CD8-positive, alpha-beta memory T cell (primary cell): ENCODE measurements around the gene IFT25. TPM values are rescaled to one million over a fixed set of nuclear protein-coding genes. Genes with fewer than 3 reads are reported as not detected.

Source experiments
- CTCF ChIA-PET: fragments of 350-600 bp; sonication (Branson Sonifier 250); formaldehyde crosslinking; loops from one replicate; lab custom pipeline; 2021; ENCODE audit warnings: antibody characterized with exemption; lab: Charles Lee
- POLR2A ChIA-PET: fragments of 350-600 bp; sonication (Branson Sonifier 250); formaldehyde crosslinking; loops from one replicate; lab custom pipeline; 2021; ENCODE audit warnings: antibody characterized with exemption; lab: Charles Lee
- DNase-seq, 5 donors: peaks; one replicate each; pipeline versions ENCODE4 v3.0.0 to v3.0.0-alpha.2; 2020 to 2022; ENCODE audit warnings: mixed read lengths in 1 of 5
- H3K27ac ChIP-seq: one replicate; pipeline ENCODE4 v1.7.0; 2013; ENCODE audit warnings: low read depth, mild to moderate bottlenecking, low read length, moderate library complexity
- H3K27me3 ChIP-seq: 2 replicates; pipeline ENCODE4 v1.7.0; 2013; ENCODE audit warnings: low read length, mild to moderate bottlenecking; ENCODE audit not compliant: insufficient read depth, poor library complexity, severe bottlenecking
- H3K36me3 ChIP-seq: 2 replicates; pipeline ENCODE4 v1.7.0; 2013; ENCODE audit warnings: mild to moderate bottlenecking, low read length, moderate library complexity; ENCODE audit not compliant: insufficient read depth
- H3K4me1 ChIP-seq: 2 replicates; pipeline ENCODE4 v1.7.0; 2013; ENCODE audit warnings: mild to moderate bottlenecking, low read length, moderate library complexity; ENCODE audit not compliant: insufficient read depth
- H3K4me3 ChIP-seq: 2 replicates; pipeline ENCODE4 v1.7.0; 2013; ENCODE audit warnings: mild to moderate bottlenecking, low read length
- H3K9me3 ChIP-seq: 2 replicates; pipeline ENCODE4 v1.7.0; 2013; ENCODE audit warnings: mild to moderate bottlenecking, low read length
- H3K27ac Mint-ChIP-seq, 8 donors: one replicate each; pipeline ENCODE4 v1.8.0; 2020 to 2021; ENCODE audit warnings: mixed read lengths in 8 of 8, mild to moderate bottlenecking in 6 of 8, inconsistent platforms in 3 of 8, moderate library complexity in 3 of 8
- H3K27me3 Mint-ChIP-seq, 2 donors: one replicate each; pipeline ENCODE4 v1.8.0; 2020 to 2021; ENCODE audit warnings: mixed read lengths in 2 of 2, mild to moderate bottlenecking in 1 of 2, moderate library complexity in 1 of 2
- H3K36me3 Mint-ChIP-seq, 3 donors: one replicate each; pipeline ENCODE4 v1.8.0; 2020 to 2021; ENCODE audit warnings: mixed read lengths in 3 of 3, inconsistent platforms in 1 of 3, mild to moderate bottlenecking in 1 of 3
- H3K4me1 Mint-ChIP-seq, 3 donors: one replicate each; pipeline ENCODE4 v1.8.0; 2020 to 2021; ENCODE audit warnings: mixed read lengths in 3 of 3, inconsistent platforms in 1 of 3, mild to moderate bottlenecking in 1 of 3
- H3K4me3 Mint-ChIP-seq, 7 donors: one replicate each; pipeline ENCODE4 v1.8.0; 2020 to 2021; ENCODE audit warnings: mixed read lengths in 7 of 7, mild to moderate bottlenecking in 6 of 7, moderate library complexity in 4 of 7, inconsistent platforms in 2 of 7
- H3K9me3 Mint-ChIP-seq, 5 donors: one replicate each; pipeline ENCODE4 v1.8.0; 2020 to 2022; ENCODE audit warnings: mixed read lengths in 5 of 5, mild to moderate bottlenecking in 3 of 5, moderate library complexity in 2 of 5, inconsistent platforms in 1 of 5
- polyA plus RNA-seq: library from polyadenylated mRNA; unstranded; fragments of 300-500 nt; fragmentation: Illumina TruSeq; gene quantifications from one replicate; pipeline ENCODE4 v1.2.3, GENCODE V29; 2021
- total RNA-seq, 2 experiments: library from RNA; stranded (reverse); gene quantifications; one replicate each; pipeline ENCODE4 v1.2.3, GENCODE V29; 2021

IFT25 gene
- total and polyA plus RNA-seq, 3 experiments from 2014 or later: 57.2 to 59.9 (median 57.8) TPM

DNA sequence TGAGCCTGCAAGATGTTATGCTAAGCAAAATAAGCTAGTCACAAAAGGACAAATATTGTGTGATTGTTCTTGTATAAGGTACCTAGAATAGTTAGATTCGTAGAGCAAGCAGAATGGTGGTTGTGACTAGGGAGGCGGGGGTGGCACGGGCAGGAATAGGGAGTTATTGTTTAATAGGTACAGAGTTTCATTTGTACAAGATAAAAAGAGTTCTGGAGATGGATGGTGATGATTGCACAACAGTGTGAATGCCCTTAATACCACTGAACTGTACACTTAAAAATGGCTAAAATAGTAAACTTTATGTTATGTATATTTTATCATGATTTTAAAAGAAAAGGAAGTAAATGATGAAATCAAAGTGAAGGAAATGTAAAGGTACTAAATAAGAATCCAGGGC lies 21.3 kb upstream of the IFT25 start:
- Mint-ChIP-seq H3K27me3 (peaks cover 0 to 2% of the 10 kb centered on the region in 2 donors), H3K4me3 (no peak overlapping the region), H3K4me1 (no peaks in the 10 kb centered on the region), H3K36me3 (peaks cover 4 to 75% (median 30%) of the 10 kb centered on the region in 3 donors), H3K9me3 (no peaks in the 10 kb centered on the region), H3K27ac (no peak overlapping the region)
- Histone ChIP-seq H3K36me3 (peaks cover 39% of the 10 kb centered on the region), H3K9me3 (no peaks in the 10 kb centered on the region), H3K4me3 (no peak overlapping the region), H3K27me3 (no peaks in the 10 kb centered on the region), H3K27ac (no peak overlapping the region), H3K4me1 (no peaks in the 10 kb centered on the region)
- DNase-seq: no peak
- ChIA-PET CTCF (interaction anchor here (1.6 kb wide), 1 partner anchor 106 kb away, joined by 4 read pairs; no protein-coding TSS in a partner anchor), POLR2A (no interaction called here)

DNA sequence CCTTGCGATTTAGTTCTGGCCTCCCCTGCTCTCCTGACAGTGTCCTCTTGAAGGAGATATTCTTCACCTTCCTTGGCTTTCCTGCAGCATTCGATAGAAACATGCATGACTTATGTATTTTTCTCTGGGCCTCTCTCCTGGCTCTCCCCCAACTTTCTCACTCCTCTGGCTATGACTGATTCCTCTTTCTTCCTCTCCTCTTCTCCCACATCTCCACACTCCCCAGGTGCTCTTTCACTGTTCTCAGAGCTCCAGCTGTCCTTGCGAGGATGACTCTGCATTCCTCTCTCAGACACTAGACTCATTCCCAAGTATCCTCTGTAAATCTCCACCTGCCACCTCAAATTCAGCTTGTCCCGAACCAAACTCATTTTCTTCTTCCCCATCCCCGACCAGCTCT lies 18.6 kb upstream of the IFT25 start:
- POLR2A ChIA-PET: no interaction called here
- DNase-seq: no peak
- peaks cover 46% of the 10 kb centered on the region for H3K36me3 ChIP-seq

DNA sequence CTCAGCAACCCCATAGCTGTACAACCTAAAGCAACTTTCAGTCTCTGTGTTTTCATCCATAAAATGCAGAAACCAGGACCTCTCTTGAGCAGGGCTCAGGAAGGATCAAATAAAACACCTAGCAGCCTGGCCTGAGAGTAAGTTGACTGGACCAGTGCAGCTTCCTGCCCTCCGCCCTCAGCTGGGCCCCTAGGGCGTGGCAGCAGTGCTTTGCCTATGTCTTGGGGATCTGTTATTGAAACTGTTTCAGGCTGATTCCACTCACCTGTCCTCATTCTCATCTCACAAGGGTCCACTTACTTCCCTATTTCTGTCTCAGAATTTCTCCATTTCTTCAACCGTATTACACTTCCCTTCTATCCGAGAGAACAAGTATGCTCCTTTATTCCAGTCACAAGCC lies 18.0 kb upstream of the IFT25 start:
- H3K4me3 Mint-ChIP-seq: no peak overlapping the region
- peaks cover 43% of the 10 kb centered on the region for H3K36me3 ChIP-seq
- no peaks in the 10 kb centered on the region for H3K9me3 ChIP-seq
- no peaks in the 10 kb centered on the region for H3K27me3 Mint-ChIP-seq
- no peak for DNase-seq
- no peaks in the 10 kb centered on the region for H3K4me1 ChIP-seq
- no peaks in the 10 kb centered on the region for H3K4me1 Mint-ChIP-seq
- peak overlapping the region in 1 of 8 donors; percentile 41 for H3K27ac Mint-ChIP-seq
- H3K4me3 ChIP-seq: no peak overlapping the region
- ChIA-PET POLR2A (no interaction called here), CTCF (interaction anchor here (2.3 kb wide), 1 partner anchor 18 kb away, joined by 7 read pairs; the partner anchor contains the start of genes IFT25 and LRRC42)
- H3K27me3 ChIP-seq: no peaks in the 10 kb centered on the region
- no peaks in the 10 kb centered on the region for H3K9me3 Mint-ChIP-seq
- no peak overlapping the region for H3K27ac ChIP-seq
- peaks cover 4 to 78% (median 22%) of the 10 kb centered on the region in 3 donors for H3K36me3 Mint-ChIP-seq

More for the DNA sequence above, 18.6 kb upstream of the IFT25 start:
- H3K27ac ChIP-seq: no peak overlapping the region
- Mint-ChIP-seq H3K27ac (no peak overlapping the region), H3K4me3 (no peak overlapping the region), H3K36me3 (peaks cover 4 to 81% (median 25%) of the 10 kb centered on the region in 3 donors), H3K27me3 (no peaks in the 10 kb centered on the region), H3K4me1 (no peaks in the 10 kb centered on the region), H3K9me3 (no peaks in the 10 kb centered on the region)
- no peak overlapping the region for H3K4me3 ChIP-seq
- H3K9me3 ChIP-seq: no peaks in the 10 kb centered on the region
- no peaks in the 10 kb centered on the region for H3K27me3 ChIP-seq
- no peaks in the 10 kb centered on the region for H3K4me1 ChIP-seq
- CTCF ChIA-PET: interaction anchor here (2.3 kb wide), 1 partner anchor 19 kb away, joined by 7 read pairs; the partner anchor contains the start of genes IFT25 and LRRC42

DNA sequence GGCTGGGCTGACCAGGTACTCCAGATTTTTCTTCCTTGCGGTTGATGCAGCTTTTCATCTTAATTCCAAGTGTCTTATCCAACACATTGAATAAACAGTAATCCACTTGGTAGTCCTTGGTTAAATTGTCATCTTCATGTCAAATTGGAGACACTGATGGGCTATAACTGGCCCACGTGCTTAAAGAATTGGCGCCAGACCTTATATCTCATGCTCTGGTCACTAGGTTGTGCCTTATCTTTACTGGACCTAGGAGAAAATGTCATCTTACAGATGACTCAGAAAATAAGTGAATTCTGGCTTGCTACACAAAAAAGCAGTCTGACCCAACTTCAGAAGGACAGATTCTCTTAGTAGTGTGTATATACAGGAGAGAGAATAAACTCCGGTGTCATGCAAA lies 16.9 kb upstream of the IFT25 start:
- no peaks in the 10 kb centered on the region for H3K4me1 ChIP-seq
- peaks cover 36% of the 10 kb centered on the region for H3K36me3 ChIP-seq
- DNase-seq: no peak
- H3K9me3 ChIP-seq: no peaks in the 10 kb centered on the region
- Mint-ChIP-seq H3K27me3 (no peaks in the 10 kb centered on the region), H3K27ac (no peak overlapping the region), H3K9me3 (no peaks in the 10 kb centered on the region), H3K4me1 (peaks cover 0 to 2% (median 0%) of the 10 kb centered on the region in 3 donors), H3K36me3 (peaks cover 4 to 73% (median 16%) of the 10 kb centered on the region in 3 donors), H3K4me3 (no peak overlapping the region)
- no peak overlapping the region for H3K27ac ChIP-seq
- ChIA-PET POLR2A (no interaction called here), CTCF (interaction anchor here (0.9 to 4.9 kb wide), 4 partner anchors 8 to 102 kb away, joined by 4 to 81 read pairs (median 16); partner anchors contain the start of genes IFT25 and LRRC42)
- no peaks in the 10 kb centered on the region for H3K27me3 ChIP-seq
- no peak overlapping the region for H3K4me3 ChIP-seq

DNA sequence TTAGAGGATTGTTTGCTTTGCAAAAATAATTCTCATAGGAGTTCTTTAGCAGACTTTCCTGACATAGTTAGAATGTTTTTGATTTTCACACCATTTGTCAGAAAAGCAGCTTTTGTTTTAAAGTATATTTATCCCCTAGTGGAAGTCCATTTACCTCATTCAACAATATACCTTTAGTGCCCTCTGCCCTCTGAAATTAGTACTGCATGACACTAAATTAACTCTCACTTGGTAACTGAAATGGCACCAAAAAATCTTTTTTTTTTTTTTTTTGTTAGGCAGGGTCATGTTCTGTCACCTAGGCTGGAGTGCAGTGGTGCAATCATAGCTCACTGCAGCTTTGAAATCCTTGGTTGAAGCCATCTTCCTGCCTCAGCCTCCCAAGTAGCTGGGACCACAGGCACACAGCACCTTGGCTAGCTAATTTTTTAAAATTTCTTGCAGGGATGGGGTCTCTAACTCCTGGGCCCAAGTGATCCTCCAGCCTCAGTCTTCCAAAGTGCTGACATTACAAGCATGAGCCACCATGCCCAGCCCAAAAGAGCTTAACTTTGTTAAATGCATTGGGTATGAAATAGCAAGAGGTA lies 14.3 kb upstream of the IFT25 start:
- POLR2A ChIA-PET: interaction anchor here (0.6 kb wide), 1 partner anchor 444 kb away, joined by 3 read pairs; no protein-coding TSS in a partner anchor
- Histone ChIP-seq H3K4me3 (no peak overlapping the region), H3K9me3 (no peaks in the 10 kb centered on the region), H3K36me3 (peaks cover 25% of the 10 kb centered on the region), H3K4me1 (no peaks in the 10 kb centered on the region), H3K27ac (no peak overlapping the region), H3K27me3 (no peaks in the 10 kb centered on the region)
- no peaks in the 10 kb centered on the region for H3K9me3 Mint-ChIP-seq
- no peaks in the 10 kb centered on the region for H3K27me3 Mint-ChIP-seq
- no peak overlapping the region for H3K4me3 Mint-ChIP-seq
- CTCF ChIA-PET: interaction anchor here (0.7 to 4.9 kb wide), 16 partner anchors 10 to 475 kb away, joined by 3 to 81 read pairs (median 5); partner anchors contain the start of genes IFT25 and LRRC42
- H3K36me3 Mint-ChIP-seq: peaks cover 4 to 65% (median 4%) of the 10 kb centered on the region in 3 donors
- H3K4me1 Mint-ChIP-seq: peaks cover 0 to 13% (median 8%) of the 10 kb centered on the region in 3 donors
- no peak overlapping the region for H3K27ac Mint-ChIP-seq
- peak in 2 of 5 donors; percentile 37 to 42 for DNase-seq

DNA sequence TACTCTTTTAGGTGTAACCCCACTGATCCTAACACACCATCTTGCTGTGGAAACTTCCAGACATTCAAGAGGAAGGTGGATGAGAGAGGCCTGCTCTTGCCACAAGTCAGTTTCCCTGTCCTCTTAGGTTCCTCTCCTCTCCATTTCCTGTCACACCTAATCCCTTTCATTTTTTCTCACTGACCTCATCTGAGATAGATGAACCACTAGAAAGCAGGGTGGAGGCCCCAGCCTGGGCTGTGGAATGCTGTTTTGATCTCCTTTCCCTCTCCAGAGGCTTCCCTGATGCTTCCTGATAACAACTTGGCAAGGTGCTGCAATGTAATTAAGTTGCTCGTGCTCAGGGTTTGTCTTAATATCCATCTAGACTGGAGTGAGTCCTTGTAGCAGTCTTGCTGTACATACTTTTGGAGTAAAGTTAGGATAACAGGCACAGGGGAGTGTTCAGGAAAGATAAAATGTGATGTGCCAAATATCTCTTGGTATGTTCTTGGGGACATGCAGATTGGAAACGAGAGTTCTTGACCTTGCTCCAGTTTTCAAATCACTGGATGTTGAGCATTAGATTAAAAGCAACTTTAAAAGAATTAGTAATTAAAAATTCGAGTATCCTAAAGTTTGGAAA lies 11.8 kb upstream of the IFT25 start:
- H3K36me3 Mint-ChIP-seq: peaks cover 0 to 61% (median 10%) of the 10 kb centered on the region in 3 donors
- H3K4me1 Mint-ChIP-seq: peaks cover 0 to 31% (median 15%) of the 10 kb centered on the region in 3 donors
- H3K4me3 Mint-ChIP-seq: no peak overlapping the region
- Histone ChIP-seq H3K27ac (no peak overlapping the region), H3K4me3 (no peak overlapping the region), H3K9me3 (no peaks in the 10 kb centered on the region), H3K4me1 (no peaks in the 10 kb centered on the region), H3K27me3 (no peaks in the 10 kb centered on the region), H3K36me3 (peaks cover 16% of the 10 kb centered on the region)
- ChIA-PET POLR2A (no interaction called here), CTCF (interaction anchor here (1.8 to 4.9 kb wide), 4 partner anchors 11 to 97 kb away, joined by 6 to 81 read pairs (median 12); partner anchors contain the start of genes IFT25 and LRRC42)
- no peaks in the 10 kb centered on the region for H3K27me3 Mint-ChIP-seq
- peak overlapping the region in 3 of 8 donors; percentile 55 to 59 (median 55) for H3K27ac Mint-ChIP-seq
- no peak for DNase-seq
- no peaks in the 10 kb centered on the region for H3K9me3 Mint-ChIP-seq

DNA sequence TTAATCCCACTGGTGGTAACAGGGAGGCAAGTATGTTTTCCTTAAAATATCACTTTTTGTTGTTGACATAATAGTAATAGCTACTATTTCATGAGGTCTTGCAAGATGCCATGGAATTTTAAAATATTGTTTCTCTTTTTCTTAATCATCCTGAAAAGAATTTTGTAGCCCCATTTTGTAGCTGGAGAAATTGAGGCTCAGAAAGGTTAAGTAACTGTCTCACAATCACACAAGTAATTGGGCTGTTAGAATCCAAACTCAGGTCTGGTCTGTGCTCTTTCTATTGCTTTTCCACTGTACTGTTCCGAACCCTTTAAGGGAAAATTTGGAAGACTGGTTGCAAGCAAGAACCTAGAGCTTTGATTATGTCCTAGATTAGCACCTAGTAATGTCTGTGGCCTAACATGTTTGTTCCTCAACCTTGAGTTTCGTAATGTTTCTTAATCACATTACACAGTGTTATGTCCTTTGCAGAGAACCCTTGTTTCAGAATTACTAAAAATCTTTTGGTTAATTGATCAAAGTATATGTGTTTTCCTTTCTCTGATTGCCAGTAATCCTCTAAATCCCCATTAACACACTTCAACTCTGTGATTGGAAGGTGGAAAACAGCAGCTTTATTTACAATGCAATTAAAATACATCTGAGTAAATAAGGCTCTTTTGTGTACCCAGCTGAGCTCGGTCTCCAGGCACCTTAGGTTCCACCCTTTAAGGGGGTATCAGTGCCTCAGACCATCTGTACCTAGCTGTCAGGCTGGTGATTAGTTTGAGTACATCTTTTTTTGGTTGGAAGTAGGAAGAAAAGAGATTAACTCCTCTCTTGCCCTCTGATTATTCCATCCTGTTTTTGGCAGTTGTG lies 11.0 kb upstream of the IFT25 start:
- Mint-ChIP-seq H3K27ac (peak overlapping the region in 1 of 8 donors; percentile 35), H3K4me3 (no peak overlapping the region), H3K9me3 (no peaks in the 10 kb centered on the region), H3K36me3 (peaks cover 0 to 61% (median 8%) of the 10 kb centered on the region in 3 donors), H3K4me1 (peaks cover 0 to 32% (median 15%) of the 10 kb centered on the region in 3 donors), H3K27me3 (no peaks in the 10 kb centered on the region)
- Histone ChIP-seq H3K36me3 (peaks cover 13% of the 10 kb centered on the region), H3K27ac (no peak overlapping the region), H3K4me1 (no peaks in the 10 kb centered on the region), H3K4me3 (no peak overlapping the region), H3K9me3 (no peaks in the 10 kb centered on the region), H3K27me3 (no peaks in the 10 kb centered on the region)
- ChIA-PET CTCF (interaction anchor here (1.2 to 4.6 kb wide), 3 partner anchors 11 to 96 kb away, joined by 3 to 19 read pairs (median 6); partner anchors contain the start of genes IFT25 and LRRC42), POLR2A (no interaction called here)
- DNase-seq: no peak
